Subcutaneous adipose tissue (tissue), 4 donors: ENCODE measurements around the gene THEM4. TPM values are rescaled to one million over a fixed set of nuclear protein-coding genes. Genes with fewer than 3 reads are reported as not detected.

Experiments used
- total RNA-seq, 4 donors: library from RNA; depleted of rRNA; stranded (reverse); fragments of >200 nt; gene quantifications; one replicate each; pipeline ENCODE4 v1.1.0, GENCODE V29; 2016
- TF ChIP-seq, protein P1 (sequence below): fragments of 450-650 bp; IDR thresholded peaks from one replicate; pipeline ENCODE4 v1.5.1; 2016; ENCODE audit warnings: low read depth, mild to moderate bottlenecking, control low read depth, antibody characterized with exemption, moderate library complexity

THEM4 gene
- total RNA-seq, 4 donors from 2014 or later = 20.7 to 34.2 (median 26.5) TPM

DNA sequence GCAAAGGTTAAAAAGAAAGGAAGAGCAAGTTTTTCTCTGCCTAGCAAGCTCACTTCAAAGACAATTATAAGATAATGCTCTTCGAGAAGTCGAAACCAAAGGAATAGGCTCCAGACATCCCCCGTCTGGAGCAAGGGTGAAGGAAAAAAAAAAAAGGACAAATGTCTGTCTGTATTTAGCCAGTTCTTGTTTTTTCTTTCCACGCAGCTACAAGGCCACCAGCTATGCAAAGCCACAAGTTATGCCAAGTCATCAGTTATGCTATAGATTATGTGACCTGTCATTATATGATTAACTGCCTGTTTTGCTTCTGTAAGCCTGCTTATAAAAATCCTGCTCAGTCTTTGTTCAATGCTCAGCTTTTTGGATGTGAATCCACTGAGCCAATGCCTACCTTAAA, 53.4 kb downstream of the THEM4 start:
- TF ChIP-seq, protein P1, sequence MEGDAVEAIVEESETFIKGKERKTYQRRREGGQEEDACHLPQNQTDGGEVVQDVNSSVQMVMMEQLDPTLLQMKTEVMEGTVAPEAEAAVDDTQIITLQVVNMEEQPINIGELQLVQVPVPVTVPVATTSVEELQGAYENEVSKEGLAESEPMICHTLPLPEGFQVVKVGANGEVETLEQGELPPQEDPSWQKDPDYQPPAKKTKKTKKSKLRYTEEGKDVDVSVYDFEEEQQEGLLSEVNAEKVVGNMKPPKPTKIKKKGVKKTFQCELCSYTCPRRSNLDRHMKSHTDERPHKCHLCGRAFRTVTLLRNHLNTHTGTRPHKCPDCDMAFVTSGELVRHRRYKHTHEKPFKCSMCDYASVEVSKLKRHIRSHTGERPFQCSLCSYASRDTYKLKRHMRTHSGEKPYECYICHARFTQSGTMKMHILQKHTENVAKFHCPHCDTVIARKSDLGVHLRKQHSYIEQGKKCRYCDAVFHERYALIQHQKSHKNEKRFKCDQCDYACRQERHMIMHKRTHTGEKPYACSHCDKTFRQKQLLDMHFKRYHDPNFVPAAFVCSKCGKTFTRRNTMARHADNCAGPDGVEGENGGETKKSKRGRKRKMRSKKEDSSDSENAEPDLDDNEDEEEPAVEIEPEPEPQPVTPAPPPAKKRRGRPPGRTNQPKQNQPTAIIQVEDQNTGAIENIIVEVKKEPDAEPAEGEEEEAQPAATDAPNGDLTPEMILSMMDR = no peak

DNA sequence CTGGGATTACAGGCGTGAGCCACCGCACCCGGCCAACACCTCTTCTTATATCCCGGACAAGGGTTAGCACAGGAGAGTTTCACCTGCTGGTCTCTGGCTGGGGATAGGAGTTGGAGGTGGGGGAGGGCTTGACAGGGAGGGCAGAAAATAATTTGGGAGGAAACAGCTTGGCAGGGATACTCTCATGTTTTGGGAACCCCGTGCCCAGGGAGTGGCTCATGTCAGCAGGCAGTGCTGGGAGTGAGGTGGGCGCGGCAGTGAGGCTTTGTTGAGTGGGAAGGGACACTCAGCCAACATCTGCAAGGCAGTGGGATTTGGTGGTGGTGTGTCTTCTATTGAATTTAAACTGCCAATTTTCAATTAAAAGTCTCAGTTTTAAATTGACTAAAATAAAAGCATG, 54.7 kb downstream of the THEM4 start:
- TF ChIP-seq, protein P1 = no peak

DNA sequence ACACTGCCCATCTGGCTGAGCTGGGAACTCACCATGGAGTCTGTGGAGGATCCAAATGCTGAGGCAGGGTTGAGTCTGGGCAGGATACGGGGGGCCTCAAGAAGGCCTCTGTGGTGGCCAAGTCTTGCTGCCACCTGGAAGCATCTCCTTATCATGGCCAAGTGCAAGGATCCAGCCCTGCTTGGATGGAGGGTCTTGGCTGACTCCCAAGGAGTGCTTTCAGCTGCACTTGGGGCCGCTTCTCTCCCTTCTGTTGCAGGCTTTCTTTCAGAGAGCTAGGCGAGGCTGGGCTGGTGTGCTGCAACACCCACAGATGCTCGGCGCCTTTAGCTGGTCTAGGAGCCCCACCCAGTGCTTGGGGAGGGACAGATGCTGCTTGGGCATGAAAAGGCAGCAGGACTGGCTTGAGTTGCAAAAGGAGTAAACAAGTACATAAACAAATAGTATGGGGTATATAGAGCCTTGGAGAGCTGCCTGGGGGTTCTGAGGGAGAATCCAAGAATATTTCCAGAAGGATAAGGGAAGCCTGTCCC, 55.8 kb downstream of the THEM4 start, which contains the start of gene THEM5:
Gene THEM5 (minus strand): TSS at position 302 of the 533 bp plus-strand sequence. CDS start 147 bp downstream, at position 155.
- TF ChIP-seq, protein P1 = no peak

DNA sequence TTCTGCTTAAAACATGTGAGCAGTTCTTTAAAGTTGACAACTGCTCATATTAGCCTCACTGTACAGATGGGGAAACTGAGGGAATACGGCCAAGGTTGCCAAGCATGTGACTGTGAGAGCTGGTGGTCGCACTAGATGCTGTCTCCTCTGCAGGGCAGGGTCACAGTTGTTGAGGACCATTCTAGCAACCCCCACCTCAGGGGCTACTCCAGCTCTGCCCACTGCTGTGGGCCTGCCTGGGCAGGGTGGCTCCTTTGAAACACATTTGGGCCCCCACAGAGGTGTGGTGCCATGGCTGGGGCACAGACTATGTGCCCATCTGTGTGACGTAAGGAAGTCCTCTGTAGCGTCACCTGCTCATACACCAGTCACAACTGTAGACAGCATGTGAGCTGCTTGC, 56.6 kb downstream of the THEM4 start:
- TF ChIP-seq, protein P1 = no peak

DNA sequence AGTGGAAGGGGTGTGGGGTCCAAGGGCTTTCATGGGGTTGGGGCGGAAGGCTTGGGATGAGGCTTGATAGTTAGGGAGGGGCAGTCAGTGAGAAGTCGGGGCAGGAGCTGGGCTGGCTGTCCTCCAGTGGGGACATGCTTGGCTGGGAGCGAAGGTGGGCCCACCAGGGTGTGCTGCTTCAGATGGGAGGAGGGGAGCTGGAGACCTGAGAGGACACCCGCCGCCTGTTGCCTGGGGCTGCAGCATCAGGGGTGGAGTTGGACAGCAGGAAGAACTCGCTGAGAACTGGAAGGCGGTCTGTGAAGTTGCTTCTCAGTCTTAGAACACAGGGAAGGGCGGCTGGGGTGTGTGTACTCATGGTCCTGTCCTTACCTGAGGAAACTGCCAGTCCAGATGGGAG, 57.4 kb downstream of the THEM4 start:
- TF ChIP-seq, protein P1 = no peak

DNA sequence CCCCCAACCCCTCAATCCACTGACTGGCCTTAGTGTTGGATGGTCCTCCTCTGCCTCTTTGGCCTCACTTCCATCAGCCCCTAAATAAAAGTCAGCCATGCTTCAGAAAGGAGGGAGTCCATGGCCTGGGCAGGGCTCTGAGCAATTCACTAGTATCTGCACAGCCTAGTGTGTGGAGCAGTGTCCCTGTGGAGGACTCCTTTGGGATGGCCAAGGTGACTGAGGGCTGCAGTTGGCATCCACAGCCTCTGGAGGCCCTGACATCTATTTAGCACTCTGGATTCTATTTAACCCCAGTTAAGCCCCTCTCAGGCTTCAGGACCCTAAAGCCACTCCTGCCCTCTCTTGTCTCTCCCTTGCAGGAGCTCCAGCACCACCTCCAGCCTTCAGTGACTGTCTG, 59.4 kb downstream of the THEM4 start:
- TF ChIP-seq, protein P1 = no peak

DNA sequence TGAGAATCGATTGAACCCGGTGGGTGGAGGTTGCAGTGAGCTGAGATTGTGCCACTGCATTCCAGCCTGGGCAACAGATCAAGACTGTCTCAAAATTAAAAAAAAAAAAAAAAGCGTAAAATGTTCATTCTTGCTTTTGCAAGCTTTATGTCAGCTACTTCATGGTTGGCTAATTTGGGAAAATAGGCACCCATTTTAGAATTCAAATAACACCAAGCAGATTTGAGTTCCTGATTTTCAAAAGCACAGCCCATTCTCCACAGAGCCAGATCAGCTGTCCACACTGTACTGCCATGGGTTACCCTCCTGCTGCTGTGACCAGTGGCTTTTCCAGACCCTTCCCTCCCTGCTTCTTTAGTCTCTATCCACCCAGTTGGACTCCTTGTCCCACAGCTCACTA, 60.2 kb downstream of the THEM4 start:
- TF ChIP-seq, protein P1 = no peak
